ENCODE measurements around the gene PLPP7.

Gene PLPP7

DNA sequence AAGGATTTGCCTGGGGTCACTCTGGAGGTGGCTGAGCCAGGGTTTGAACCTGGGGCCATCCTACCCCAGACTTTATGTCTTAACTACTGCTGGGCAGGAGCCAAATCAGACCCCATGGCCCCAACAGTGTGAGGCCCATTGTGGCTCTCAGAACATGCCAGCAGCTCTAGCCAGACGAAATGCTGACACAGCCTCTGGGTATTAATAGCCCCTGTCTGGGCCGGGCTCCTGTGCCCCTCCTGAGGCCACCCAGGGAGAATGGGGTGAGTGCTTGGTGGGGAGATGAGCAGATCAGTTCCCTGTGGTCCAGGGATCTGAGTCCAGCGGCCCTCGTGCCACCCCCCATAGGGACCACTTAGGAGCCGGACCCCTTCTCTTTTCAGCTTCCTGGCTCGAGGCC, 2.2 kb upstream of the PLPP7 start:
- no peak for ATAC-seq
- Mint-ChIP-seq H3K4me3 (no peak overlapping the region), H3K36me3 (no peaks in the 10 kb centered on the region), H3K4me1 (peaks cover 5% of the 10 kb centered on the region), H3K27ac (no peak overlapping the region), H3K9me3 (no peaks in the 10 kb centered on the region)
- DNase-seq (ENCODE audit: low spot score in 2 of 2) = no peak

DNA sequence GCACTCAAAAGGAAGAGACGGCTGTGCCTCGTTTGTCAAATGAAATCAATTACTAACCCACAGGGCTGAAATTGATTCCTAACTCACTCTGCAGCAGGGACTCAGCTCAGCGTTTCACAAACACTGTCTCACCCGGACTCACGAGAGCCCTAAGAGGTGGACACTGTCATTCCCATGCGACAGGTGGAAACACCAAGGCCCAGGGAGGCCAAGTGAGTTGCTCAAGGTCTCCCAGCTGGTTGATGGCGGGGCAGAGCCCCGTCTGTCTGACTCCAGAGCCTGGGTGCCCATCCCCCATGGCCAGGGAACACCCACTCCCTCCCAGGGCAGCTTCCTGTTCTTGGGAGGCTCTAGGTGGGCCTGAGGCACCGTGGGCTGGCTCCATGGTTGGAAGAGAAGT, 1.3 kb upstream of the PLPP7 start:
- H3K27ac Mint-ChIP-seq = no peak overlapping the region
- no peak for DNase-seq (ENCODE audit: low spot score in 2 of 2)
- H3K4me3 Mint-ChIP-seq = no peak overlapping the region
- H3K4me1 Mint-ChIP-seq = peaks cover 5% of the 10 kb centered on the region
- H3K36me3 Mint-ChIP-seq = no peaks in the 10 kb centered on the region
- no peaks in the 10 kb centered on the region for H3K9me3 Mint-ChIP-seq
- ATAC-seq = no peak

- Mint-ChIP-seq H3K4me1 (peaks cover 5% of the 10 kb centered on the region), H3K4me3 (no peak overlapping the region), H3K9me3 (no peaks in the 10 kb centered on the region), H3K27ac (no peak overlapping the region), H3K36me3 (no peaks in the 10 kb centered on the region)
- ATAC-seq (no peak), DNase-seq (ENCODE audit: low spot score in 2 of 2) (no peak)
Measured at GRCh38 chr9:131290036-131290766, 678 bp downstream of the PLPP7 start.

GRCh38 chr9:131290767-131291370, 1.3 kb downstream of the PLPP7 start:
- DNase-seq (ENCODE audit: low spot score in 2 of 2) (no peak), ATAC-seq (no peak)
- peaks cover 5% of the 10 kb centered on the region for H3K4me1 Mint-ChIP-seq
- no peak overlapping the region for H3K27ac Mint-ChIP-seq
- no peaks in the 10 kb centered on the region for H3K36me3 Mint-ChIP-seq
- H3K9me3 Mint-ChIP-seq = no peaks in the 10 kb centered on the region
- H3K4me3 Mint-ChIP-seq = no peak overlapping the region

- Mint-ChIP-seq H3K9me3 (no peaks in the 10 kb centered on the region), H3K4me3 (no peak overlapping the region), H3K27ac (no peak overlapping the region), H3K36me3 (no peaks in the 10 kb centered on the region), H3K4me1 (peaks cover 5% of the 10 kb centered on the region)
- DNase-seq (ENCODE audit: low spot score in 2 of 2) (no peak), ATAC-seq (no peak)
Measured at GRCh38 chr9:131291795-131292315, 2.3 kb downstream of the PLPP7 start.

DNA sequence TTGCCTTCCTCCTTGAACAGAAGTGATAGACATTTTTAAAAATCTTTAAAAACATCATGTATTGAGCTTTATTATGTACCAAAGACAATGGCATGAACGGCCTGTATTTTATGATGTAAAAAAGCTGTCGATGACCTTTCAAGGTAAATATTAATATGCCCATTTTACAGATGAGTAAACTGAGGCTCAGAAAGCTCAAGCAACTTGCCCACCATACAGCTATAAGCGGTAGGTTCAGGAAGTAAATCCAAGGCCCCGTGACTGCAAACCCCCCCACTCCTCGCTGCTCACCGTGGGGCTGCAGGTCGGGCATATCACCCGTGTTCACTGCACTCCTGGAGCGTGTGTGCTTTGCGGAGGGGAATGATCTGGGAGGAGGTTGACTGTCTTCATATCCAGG, 3.4 kb downstream of the PLPP7 start:
- peaks cover 5% of the 10 kb centered on the region for H3K4me1 Mint-ChIP-seq

GRCh38 chr9:131296460-131296859, 6.9 kb downstream of the PLPP7 start:
- Mint-ChIP-seq H3K27ac (no peak overlapping the region), H3K36me3 (no peaks in the 10 kb centered on the region), H3K9me3 (no peaks in the 10 kb centered on the region), H3K4me1 (peaks cover 5% of the 10 kb centered on the region), H3K4me3 (no peak overlapping the region)
- DNase-seq (ENCODE audit: low spot score in 2 of 2) (no peak), ATAC-seq (no peak)

More for the DNA sequence above, 3.4 kb downstream of the PLPP7 start:
- H3K36me3 Mint-ChIP-seq = no peaks in the 10 kb centered on the region
- H3K27ac Mint-ChIP-seq = no peak overlapping the region
- DNase-seq (ENCODE audit: low spot score in 2 of 2) (no peak), ATAC-seq (no peak)
- no peaks in the 10 kb centered on the region for H3K9me3 Mint-ChIP-seq
- H3K4me3 Mint-ChIP-seq = no peak overlapping the region

- DNase-seq (ENCODE audit: low spot score in 2 of 2) = no peak
- no peaks in the 10 kb centered on the region for H3K9me3 Mint-ChIP-seq
- H3K27ac Mint-ChIP-seq = no peak overlapping the region
- H3K4me3 Mint-ChIP-seq = no peak overlapping the region
- ATAC-seq = no peak
- no peaks in the 10 kb centered on the region for H3K36me3 Mint-ChIP-seq
- peaks cover 5% of the 10 kb centered on the region for H3K4me1 Mint-ChIP-seq
Measured at GRCh38 chr9:131296906-131297500, 7.5 kb downstream of the PLPP7 start.

DNA sequence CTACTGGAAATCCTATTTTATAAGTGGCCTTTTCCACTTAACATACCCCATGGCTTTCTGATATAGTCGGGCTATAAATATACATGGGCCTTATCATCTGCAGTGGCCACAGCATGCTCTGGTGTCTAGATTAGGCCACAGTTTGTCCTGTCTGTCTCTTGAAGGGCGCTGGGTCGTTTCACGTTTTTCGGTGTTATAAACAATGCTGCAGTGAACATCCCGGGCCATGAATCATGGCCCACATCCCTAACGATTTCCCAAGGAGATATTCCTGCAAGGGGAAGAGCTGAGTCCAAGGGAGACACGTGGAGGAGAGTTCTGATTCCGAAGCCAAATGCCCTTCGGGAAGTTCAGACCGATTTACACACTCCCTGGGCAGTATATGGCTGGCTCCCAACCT, 8.4 kb downstream of the PLPP7 start:
- H3K4me3 Mint-ChIP-seq = no peak overlapping the region
- H3K27ac Mint-ChIP-seq = no peak overlapping the region
- no peaks in the 10 kb centered on the region for H3K4me1 Mint-ChIP-seq
- no peaks in the 10 kb centered on the region for H3K36me3 Mint-ChIP-seq
- H3K9me3 Mint-ChIP-seq = no peaks in the 10 kb centered on the region
- DNase-seq (ENCODE audit: low spot score in 2 of 2) (no peak), ATAC-seq (no peak)

- no peaks in the 10 kb centered on the region for H3K9me3 Mint-ChIP-seq
- H3K4me1 Mint-ChIP-seq = no peaks in the 10 kb centered on the region
- no peak overlapping the region for H3K27ac Mint-ChIP-seq
- H3K4me3 Mint-ChIP-seq = no peak overlapping the region
- DNase-seq (ENCODE audit: low spot score in 2 of 2) (no peak), ATAC-seq (no peak)
- no peaks in the 10 kb centered on the region for H3K36me3 Mint-ChIP-seq
Measured at GRCh38 chr9:131298341-131298740, 8.8 kb downstream of the PLPP7 start.

- Mint-ChIP-seq H3K27ac (no peak overlapping the region), H3K36me3 (no peaks in the 10 kb centered on the region), H3K9me3 (no peaks in the 10 kb centered on the region), H3K4me3 (no peak overlapping the region), H3K4me1 (no peaks in the 10 kb centered on the region)
- no peak for DNase-seq (ENCODE audit: low spot score in 2 of 2)
- no peak for ATAC-seq
Measured at GRCh38 chr9:131298816-131299215, 9.3 kb downstream of the PLPP7 start.

DNA sequence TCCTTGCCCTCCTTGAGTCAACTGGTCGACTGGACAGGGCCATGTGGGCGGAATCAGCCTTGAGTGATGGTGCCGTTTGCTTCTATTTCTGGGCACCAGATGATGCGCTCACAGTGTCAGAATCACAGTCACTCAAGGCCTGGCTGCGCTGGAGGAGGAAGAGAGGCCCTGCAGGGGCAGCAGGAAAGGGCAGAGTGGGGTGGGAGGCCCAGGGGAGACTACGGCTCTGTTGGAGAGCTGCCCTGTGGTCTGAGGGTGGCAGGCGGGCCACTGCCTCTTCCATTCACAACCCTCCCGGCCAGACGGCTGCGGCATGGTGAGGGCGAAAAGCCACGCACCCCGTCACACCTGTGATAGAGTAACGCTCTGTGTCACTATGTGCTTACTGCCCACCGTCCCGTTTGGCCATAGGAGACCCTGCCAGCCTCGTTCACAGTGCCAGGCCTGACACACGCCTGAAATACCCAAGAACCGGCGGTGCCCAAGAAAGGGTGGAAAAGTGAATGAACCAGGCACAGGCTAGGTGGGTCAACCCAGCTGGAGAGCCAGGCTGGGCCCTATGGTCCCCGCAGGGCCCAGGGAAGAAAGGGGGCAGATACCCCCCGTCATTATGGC, 9.9 kb downstream of the PLPP7 start:
- Mint-ChIP-seq H3K4me1 (no peaks in the 10 kb centered on the region), H3K27ac (no peak overlapping the region)

GRCh38 chr9:131299961-131300347, 10.4 kb downstream of the PLPP7 start:
- no peak overlapping the region for H3K4me3 Mint-ChIP-seq
- no peaks in the 10 kb centered on the region for H3K4me1 Mint-ChIP-seq
- H3K36me3 Mint-ChIP-seq = no peaks in the 10 kb centered on the region
- no peak overlapping the region for H3K27ac Mint-ChIP-seq
- H3K9me3 Mint-ChIP-seq = no peaks in the 10 kb centered on the region
- DNase-seq (ENCODE audit: low spot score in 2 of 2) = no peak
- no peak for ATAC-seq

More for the DNA sequence above, 9.9 kb downstream of the PLPP7 start:
- Mint-ChIP-seq H3K36me3 (no peaks in the 10 kb centered on the region), H3K4me3 (no peak overlapping the region), H3K9me3 (no peaks in the 10 kb centered on the region)
- ATAC-seq = no peak
- DNase-seq (ENCODE audit: low spot score in 2 of 2) = no peak

DNA sequence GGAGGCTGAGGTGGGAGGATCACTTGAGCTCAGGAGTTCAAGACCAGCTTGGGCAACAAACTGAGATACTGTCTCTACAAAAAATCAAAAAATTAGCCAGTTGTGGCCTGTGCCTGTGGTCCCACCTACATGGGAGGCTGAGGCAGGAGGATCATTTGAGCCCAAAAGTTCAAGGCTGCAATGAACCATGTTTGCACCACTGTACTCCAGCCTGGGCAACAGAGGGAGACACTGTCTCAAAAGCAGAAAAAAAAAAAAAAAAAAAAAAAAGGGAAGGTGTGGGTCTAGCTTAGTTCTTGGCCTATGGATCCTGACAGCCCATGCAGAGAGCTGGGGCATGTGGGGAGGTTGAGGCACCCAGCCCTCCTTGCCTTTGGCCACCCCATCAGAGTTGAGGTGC, 10.9 kb downstream of the PLPP7 start:
- H3K4me3 Mint-ChIP-seq = no peak overlapping the region
- DNase-seq (ENCODE audit: low spot score in 2 of 2) = no peak
- no peaks in the 10 kb centered on the region for H3K36me3 Mint-ChIP-seq
- H3K9me3 Mint-ChIP-seq = no peaks in the 10 kb centered on the region
- H3K4me1 Mint-ChIP-seq = no peaks in the 10 kb centered on the region
- no peak overlapping the region for H3K27ac Mint-ChIP-seq
- ATAC-seq = no peak

DNA sequence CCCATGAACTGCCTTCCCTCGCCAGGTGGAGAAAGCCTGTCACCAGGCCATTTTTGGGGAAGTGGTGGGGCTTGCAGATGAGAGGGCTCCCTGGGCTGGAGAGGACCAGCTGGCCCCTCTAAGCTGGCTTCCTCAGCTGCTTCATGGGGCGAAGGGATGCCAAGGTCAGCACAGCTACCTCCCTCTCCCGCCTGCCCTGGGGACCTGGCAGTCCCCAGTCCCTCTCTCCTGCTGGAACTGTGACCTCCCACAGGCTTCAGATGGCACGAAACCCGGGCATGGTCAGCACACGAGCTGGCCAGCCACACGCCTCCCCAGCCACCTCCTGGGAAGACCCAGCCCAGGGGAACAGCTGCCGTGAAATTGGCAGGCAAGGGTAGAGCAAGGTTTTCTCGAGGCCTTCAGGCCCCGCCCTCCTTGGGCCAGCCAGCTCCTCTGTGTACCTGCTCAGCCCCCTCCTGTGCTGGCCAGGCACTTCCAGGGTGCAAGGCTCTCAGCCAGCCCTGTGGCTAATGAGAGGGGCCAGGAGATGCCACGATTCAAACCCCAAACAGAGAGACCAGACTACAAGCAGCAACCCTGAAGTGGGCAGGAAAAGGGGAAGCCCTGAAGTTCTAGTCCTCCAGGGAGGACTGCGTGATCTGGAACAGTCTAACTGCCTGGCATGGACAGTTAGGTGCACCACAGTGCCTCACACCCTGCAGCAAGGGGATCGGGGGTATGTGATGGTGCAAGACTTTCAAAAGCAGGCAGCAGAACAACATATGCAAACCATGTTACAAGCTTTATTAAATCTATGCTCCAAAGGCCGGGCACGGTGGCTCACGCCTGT, 12.9 kb downstream of the PLPP7 start:
- ATAC-seq (no peak), DNase-seq (ENCODE audit: low spot score in 2 of 2) (no peak)
- Mint-ChIP-seq H3K36me3 (no peaks in the 10 kb centered on the region), H3K9me3 (no peaks in the 10 kb centered on the region), H3K27ac (no peak overlapping the region), H3K4me1 (no peaks in the 10 kb centered on the region), H3K4me3 (no peak overlapping the region)

Measured in stimulated activated effector memory CD8-positive, alpha-beta T cell treated with anti-CD3 and anti-CD28 coated beads, Interleukin-12 subunit alpha, Interleukin-12 subunit beta, amount 100 ng/mL, for 72 hours (primary cell).